ENCODE measurements around the gene B3GNT7.

B3GNT7 gene

DNA sequence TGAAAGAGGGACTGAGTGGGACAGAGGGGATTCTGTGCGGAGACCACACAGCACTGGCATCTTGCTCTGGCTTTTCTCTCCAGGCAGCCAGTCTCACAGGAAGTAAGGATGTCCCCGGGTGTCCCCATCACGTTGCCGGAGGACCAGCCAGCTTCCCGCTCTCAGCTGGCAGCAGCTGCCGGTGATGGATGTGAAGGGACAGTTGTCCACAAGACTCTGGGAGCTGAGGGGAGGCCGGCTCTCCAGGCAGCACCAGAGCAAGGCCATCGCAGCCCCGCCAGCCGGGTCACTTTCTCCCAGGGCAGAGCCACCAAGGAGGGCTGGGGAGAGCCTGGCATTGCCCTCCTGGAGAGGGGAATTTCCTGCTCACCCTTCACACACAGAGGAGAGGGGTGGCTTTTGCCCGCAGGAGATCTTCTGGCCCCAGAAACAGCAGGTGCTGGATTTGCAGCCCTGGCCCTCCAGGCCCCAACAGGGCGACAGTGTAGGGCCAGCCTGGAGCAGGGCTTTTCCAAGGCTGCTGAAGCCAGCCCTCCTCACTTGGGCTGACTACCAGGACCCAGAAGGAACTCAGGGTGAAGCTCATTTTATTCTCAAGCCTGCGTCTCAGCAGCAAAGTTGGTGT, 24.0 kb upstream of the B3GNT7 start:
- TF ChIP-seq SPI1 (IDR thresholded peaks at IDR 0.05; ENCODE audit: borderline replicate concordance, low read depth): no peak
- TF ChIP-seq POLR2AphosphoS5 (IDR thresholded peaks at IDR 0.05; ENCODE audit: low read depth): no peak
- TF ChIP-seq GABPA (IDR thresholded peaks at IDR 0.05; ENCODE audit: low read depth): no peak
- TF ChIP-seq, protein P1, sequence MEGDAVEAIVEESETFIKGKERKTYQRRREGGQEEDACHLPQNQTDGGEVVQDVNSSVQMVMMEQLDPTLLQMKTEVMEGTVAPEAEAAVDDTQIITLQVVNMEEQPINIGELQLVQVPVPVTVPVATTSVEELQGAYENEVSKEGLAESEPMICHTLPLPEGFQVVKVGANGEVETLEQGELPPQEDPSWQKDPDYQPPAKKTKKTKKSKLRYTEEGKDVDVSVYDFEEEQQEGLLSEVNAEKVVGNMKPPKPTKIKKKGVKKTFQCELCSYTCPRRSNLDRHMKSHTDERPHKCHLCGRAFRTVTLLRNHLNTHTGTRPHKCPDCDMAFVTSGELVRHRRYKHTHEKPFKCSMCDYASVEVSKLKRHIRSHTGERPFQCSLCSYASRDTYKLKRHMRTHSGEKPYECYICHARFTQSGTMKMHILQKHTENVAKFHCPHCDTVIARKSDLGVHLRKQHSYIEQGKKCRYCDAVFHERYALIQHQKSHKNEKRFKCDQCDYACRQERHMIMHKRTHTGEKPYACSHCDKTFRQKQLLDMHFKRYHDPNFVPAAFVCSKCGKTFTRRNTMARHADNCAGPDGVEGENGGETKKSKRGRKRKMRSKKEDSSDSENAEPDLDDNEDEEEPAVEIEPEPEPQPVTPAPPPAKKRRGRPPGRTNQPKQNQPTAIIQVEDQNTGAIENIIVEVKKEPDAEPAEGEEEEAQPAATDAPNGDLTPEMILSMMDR (IDR thresholded peaks at IDR 0.05; ENCODE audit: insufficient read depth, low read length): no peak
- TF ChIP-seq, protein P2, sequence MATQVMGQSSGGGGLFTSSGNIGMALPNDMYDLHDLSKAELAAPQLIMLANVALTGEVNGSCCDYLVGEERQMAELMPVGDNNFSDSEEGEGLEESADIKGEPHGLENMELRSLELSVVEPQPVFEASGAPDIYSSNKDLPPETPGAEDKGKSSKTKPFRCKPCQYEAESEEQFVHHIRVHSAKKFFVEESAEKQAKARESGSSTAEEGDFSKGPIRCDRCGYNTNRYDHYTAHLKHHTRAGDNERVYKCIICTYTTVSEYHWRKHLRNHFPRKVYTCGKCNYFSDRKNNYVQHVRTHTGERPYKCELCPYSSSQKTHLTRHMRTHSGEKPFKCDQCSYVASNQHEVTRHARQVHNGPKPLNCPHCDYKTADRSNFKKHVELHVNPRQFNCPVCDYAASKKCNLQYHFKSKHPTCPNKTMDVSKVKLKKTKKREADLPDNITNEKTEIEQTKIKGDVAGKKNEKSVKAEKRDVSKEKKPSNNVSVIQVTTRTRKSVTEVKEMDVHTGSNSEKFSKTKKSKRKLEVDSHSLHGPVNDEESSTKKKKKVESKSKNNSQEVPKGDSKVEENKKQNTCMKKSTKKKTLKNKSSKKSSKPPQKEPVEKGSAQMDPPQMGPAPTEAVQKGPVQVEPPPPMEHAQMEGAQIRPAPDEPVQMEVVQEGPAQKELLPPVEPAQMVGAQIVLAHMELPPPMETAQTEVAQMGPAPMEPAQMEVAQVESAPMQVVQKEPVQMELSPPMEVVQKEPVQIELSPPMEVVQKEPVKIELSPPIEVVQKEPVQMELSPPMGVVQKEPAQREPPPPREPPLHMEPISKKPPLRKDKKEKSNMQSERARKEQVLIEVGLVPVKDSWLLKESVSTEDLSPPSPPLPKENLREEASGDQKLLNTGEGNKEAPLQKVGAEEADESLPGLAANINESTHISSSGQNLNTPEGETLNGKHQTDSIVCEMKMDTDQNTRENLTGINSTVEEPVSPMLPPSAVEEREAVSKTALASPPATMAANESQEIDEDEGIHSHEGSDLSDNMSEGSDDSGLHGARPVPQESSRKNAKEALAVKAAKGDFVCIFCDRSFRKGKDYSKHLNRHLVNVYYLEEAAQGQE (IDR thresholded peaks at IDR 0.05; ENCODE audit: insufficient replicate concordance, low read depth): no peak
- no peak for DNase-seq (ENCODE audit: low read depth in 1 of 2, low spot score in 1 of 2)
- H3K27me3 ChIP-seq (ENCODE audit: insufficient read depth, poor library complexity, severe bottlenecking): no peaks in the 10 kb centered on the region
- no peak overlapping the region for H3K4me3 ChIP-seq (replicated peaks; ENCODE audit: insufficient read depth, low read length)
- no peak overlapping the region for H3K27ac ChIP-seq (replicated peaks)

DNA sequence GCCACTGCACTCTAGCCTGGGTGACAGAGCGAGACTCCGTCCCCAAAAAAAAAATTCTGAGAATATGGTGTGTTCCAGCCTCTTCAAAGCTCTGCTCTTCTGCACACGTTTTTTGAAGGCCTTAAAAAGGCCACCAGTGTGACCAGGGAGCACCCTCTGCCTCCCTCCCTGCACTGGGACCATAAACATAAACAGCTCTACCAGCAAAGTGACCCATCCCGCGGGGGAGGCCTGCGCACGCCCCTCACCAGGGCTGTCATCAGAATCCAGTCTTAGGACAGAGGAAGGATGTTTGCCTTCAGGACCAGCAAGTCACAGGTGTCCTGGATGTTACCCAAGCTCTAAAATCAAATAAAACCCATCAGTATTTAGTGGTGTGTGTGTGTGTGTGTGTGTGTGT, 23.2 kb upstream of the B3GNT7 start:
- Histone ChIP-seq H3K27ac (replicated peaks) (no peak overlapping the region), H3K4me3 (replicated peaks; ENCODE audit: insufficient read depth, low read length) (no peak overlapping the region), H3K27me3 (ENCODE audit: insufficient read depth, poor library complexity, severe bottlenecking) (no peaks in the 10 kb centered on the region)
- TF ChIP-seq SPI1 (IDR thresholded peaks at IDR 0.05; ENCODE audit: borderline replicate concordance, low read depth) (no peak), POLR2AphosphoS5 (IDR thresholded peaks at IDR 0.05; ENCODE audit: low read depth) (no peak), GABPA (IDR thresholded peaks at IDR 0.05; ENCODE audit: low read depth) (no peak)
- TF ChIP-seq, protein P1 (IDR thresholded peaks at IDR 0.05; ENCODE audit: insufficient read depth, low read length): no peak
- TF ChIP-seq, protein P2 (IDR thresholded peaks at IDR 0.05; ENCODE audit: insufficient replicate concordance, low read depth): no peak
- DNase-seq (ENCODE audit: low read depth in 1 of 2, low spot score in 1 of 2): no peak

DNA sequence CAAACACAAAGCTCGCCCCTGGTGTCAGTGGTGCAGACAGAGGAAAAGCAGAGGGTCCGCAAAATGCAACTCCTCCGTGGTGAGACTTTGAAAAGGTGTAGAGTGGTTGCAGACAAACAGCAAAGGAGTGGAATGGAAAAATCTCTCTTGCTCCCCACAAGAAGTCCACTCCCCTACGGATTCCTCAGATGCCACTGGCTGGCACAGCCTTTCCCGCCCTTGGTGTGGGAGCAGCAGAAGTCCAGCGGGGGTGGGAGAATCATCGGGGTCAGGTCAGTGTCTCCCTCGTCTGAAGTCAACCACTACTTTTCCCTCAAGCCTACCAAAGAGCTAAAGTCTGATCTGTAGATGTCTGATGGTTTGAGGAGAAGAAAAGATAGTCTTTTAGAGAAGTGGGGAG, 22.3 kb upstream of the B3GNT7 start:
- no peak overlapping the region for H3K4me3 ChIP-seq (replicated peaks; ENCODE audit: insufficient read depth, low read length)
- TF ChIP-seq SPI1 (IDR thresholded peaks at IDR 0.05; ENCODE audit: borderline replicate concordance, low read depth): no peak
- no peak for TF ChIP-seq GABPA (IDR thresholded peaks at IDR 0.05; ENCODE audit: low read depth)
- TF ChIP-seq, protein P1 (IDR thresholded peaks at IDR 0.05; ENCODE audit: insufficient read depth, low read length): no peak
- TF ChIP-seq POLR2AphosphoS5 (IDR thresholded peaks at IDR 0.05; ENCODE audit: low read depth): no peak
- TF ChIP-seq, protein P2 (IDR thresholded peaks at IDR 0.05; ENCODE audit: insufficient replicate concordance, low read depth): no peak
- H3K27ac ChIP-seq (replicated peaks): no peak overlapping the region
- DNase-seq (ENCODE audit: low read depth in 1 of 2, low spot score in 1 of 2): no peak
- no peaks in the 10 kb centered on the region for H3K27me3 ChIP-seq (ENCODE audit: insufficient read depth, poor library complexity, severe bottlenecking)
